Measurements from ENCODE around the gene MED6. TPM values are rescaled to one million over a fixed set of nuclear protein-coding genes. Genes with fewer than 3 reads are reported as not detected.
A peak's percentile ranks its signal among the peaks of the same experiment; 100 is the strongest.

The MED6 gene
- 27.3 and 31.6 TPM in 2 replicates for total RNA-seq (2014; rRNA removed; shearing (Covaris generic))
- polyA plus RNA-seq (2015; cell fraction: cytosol; rRNA removed), result 19.8 and 21.9 TPM in 2 replicates
- 25.4 and 29.1 TPM in 2 replicates for polyA plus RNA-seq (2015; cell fraction: nucleus; rRNA removed)

- peak; percentile 94 for DNase-seq (ENCODE audit: low read depth, low spot score)
- in situ Hi-C loops (cut with HindIII; ENCODE audit: low pct_unique_long_range_greater_than_20kb, low sequenced_read_pairs), result no loop called here
Measured at GRCh38 chr14:70600382-70601157, at the start of gene MED6. Gene MED6, minus strand, starts transcription at chr14:70600655. Its CDS starts 18 bp downstream, at chr14:70600637.

- in situ Hi-C loops (cut with HindIII; ENCODE audit: low pct_unique_long_range_greater_than_20kb, low sequenced_read_pairs), result no loop called here
Measured at GRCh38 chr14:70649803-70650202, 49.3 kb upstream of the MED6 start.

GRCh38 chr14:70648346-70648745 lies 47.9 kb upstream of the MED6 start:
- in situ Hi-C loops (cut with HindIII; ENCODE audit: low pct_unique_long_range_greater_than_20kb, low sequenced_read_pairs), result no loop called here
- no peak for DNase-seq (ENCODE audit: low read depth, low spot score)

More at GRCh38 chr14:70649803-70650202, 49.3 kb upstream of the MED6 start:
- no peak for DNase-seq (ENCODE audit: low read depth, low spot score)

GRCh38 chr14:70646705-70647104 lies 46.2 kb upstream of the MED6 start:
- in situ Hi-C loops (cut with HindIII; ENCODE audit: low pct_unique_long_range_greater_than_20kb, low sequenced_read_pairs), result no loop called here
- no peak for DNase-seq (ENCODE audit: low read depth, low spot score)

GRCh38 chr14:70645892-70646291 lies 45.4 kb upstream of the MED6 start:
- DNase-seq (ENCODE audit: low read depth, low spot score), result no peak
- in situ Hi-C loops (cut with HindIII; ENCODE audit: low pct_unique_long_range_greater_than_20kb, low sequenced_read_pairs), result no loop called here

GRCh38 chr14:70643967-70644366 lies 43.5 kb upstream of the MED6 start:
- in situ Hi-C loops (cut with HindIII; ENCODE audit: low pct_unique_long_range_greater_than_20kb, low sequenced_read_pairs), result no loop called here

GRCh38 chr14:70642303-70643235 lies 42.1 kb upstream of the MED6 start:
- DNase-seq (ENCODE audit: low read depth, low spot score), result no peak
- in situ Hi-C loops (cut with HindIII; ENCODE audit: low pct_unique_long_range_greater_than_20kb, low sequenced_read_pairs), result no loop called here

More at GRCh38 chr14:70643967-70644366, 43.5 kb upstream of the MED6 start:
- DNase-seq (ENCODE audit: low read depth, low spot score), result no peak

GRCh38 chr14:70641548-70642302 lies 41.3 kb upstream of the MED6 start, which contains the start of gene TTC9:
Gene TTC9, plus strand, starts transcription at chr14:70641916. Its CDS starts 214 bp downstream, at chr14:70642130.
- in situ Hi-C loops (cut with HindIII; ENCODE audit: low pct_unique_long_range_greater_than_20kb, low sequenced_read_pairs), result no loop called here
- DNase-seq (ENCODE audit: low read depth, low spot score), result no peak

- no peak for DNase-seq (ENCODE audit: low read depth, low spot score)
- in situ Hi-C loops (cut with HindIII; ENCODE audit: low pct_unique_long_range_greater_than_20kb, low sequenced_read_pairs), result no loop called here
Measured at GRCh38 chr14:70640938-70641547, 40.6 kb upstream of the MED6 start.

- in situ Hi-C loops (cut with HindIII; ENCODE audit: low pct_unique_long_range_greater_than_20kb, low sequenced_read_pairs), result no loop called here
- no peak for DNase-seq (ENCODE audit: low read depth, low spot score)
Measured at GRCh38 chr14:70638416-70638815, 38.0 kb upstream of the MED6 start.

- in situ Hi-C loops (cut with HindIII; ENCODE audit: low pct_unique_long_range_greater_than_20kb, low sequenced_read_pairs), result no loop called here
- DNase-seq (ENCODE audit: low read depth, low spot score), result no peak
Measured at GRCh38 chr14:70635971-70636595, 35.6 kb upstream of the MED6 start.

GRCh38 chr14:70631948-70632347 lies 31.5 kb upstream of the MED6 start:
- in situ Hi-C loops (cut with HindIII; ENCODE audit: low pct_unique_long_range_greater_than_20kb, low sequenced_read_pairs), result no loop called here
- no peak for DNase-seq (ENCODE audit: low read depth, low spot score)

GRCh38 chr14:70624972-70625371 lies 24.5 kb upstream of the MED6 start:
- in situ Hi-C loops (cut with HindIII; ENCODE audit: low pct_unique_long_range_greater_than_20kb, low sequenced_read_pairs), result no loop called here
- no peak for DNase-seq (ENCODE audit: low read depth, low spot score)

- peak; percentile 72 for DNase-seq (ENCODE audit: low read depth, low spot score)
- in situ Hi-C loops (cut with HindIII; ENCODE audit: low pct_unique_long_range_greater_than_20kb, low sequenced_read_pairs), result no loop called here
Measured at GRCh38 chr14:70622111-70622712, 21.8 kb upstream of the MED6 start.

- in situ Hi-C loops (cut with HindIII; ENCODE audit: low pct_unique_long_range_greater_than_20kb, low sequenced_read_pairs), result no loop called here
- DNase-seq (ENCODE audit: low read depth, low spot score), result no peak
Measured at GRCh38 chr14:70619708-70620107, 19.3 kb upstream of the MED6 start.

- in situ Hi-C loops (cut with HindIII; ENCODE audit: low pct_unique_long_range_greater_than_20kb, low sequenced_read_pairs), result no loop called here
- DNase-seq (ENCODE audit: low read depth, low spot score), result no peak
Measured at GRCh38 chr14:70618314-70618713, 17.9 kb upstream of the MED6 start.
